Body of pancreas (tissue), 4 donors: ENCODE results near the gene CHEK1. TPM values are rescaled to one million over a fixed set of nuclear protein-coding genes. Genes with fewer than 3 reads are reported as not detected.

ENCODE experiments used
- ATAC-seq: fragments of 150-250 bp; one replicate; pipeline ENCODE4 v1.9.1; 2016
- DNase-seq, 4 donors: peaks; one replicate each; pipeline ENCODE4 v3.0.0-alpha.2; 2019
- H3K27ac ChIP-seq, 4 donors: fragments of 200-600 bp; sonication (generic); 1 replicate in 3 of 4; 2 replicates in 1 of 4; pipeline versions ENCODE4 v1.5.1 to v1.6.1; 2016 to 2019; ENCODE audit warnings: mild to moderate bottlenecking in 1 of 4, mixed read lengths in 1 of 4, moderate library complexity in 1 of 4
- H3K27me3 ChIP-seq, 2 donors: fragments of 200-600 bp; sonication (generic); one replicate each; pipeline ENCODE4 v1.6.0; 2016; ENCODE audit warnings: mild to moderate bottlenecking in 1 of 2
- H3K36me3 ChIP-seq, 2 donors: fragments of 200-600 bp; sonication (generic); replicated peaks in 1 of 2; 2 replicates each; pipeline ENCODE4 v1.5.1; 2016; ENCODE audit warnings: low read depth in 2 of 2; ENCODE audit not compliant: insufficient read depth in 1 of 2
- H3K4me1 ChIP-seq: fragments of 200-600 bp; sonication (generic); one replicate; pipeline ENCODE4 v1.6.0; 2016
- H3K4me3 ChIP-seq, 2 donors: fragments of 200-600 bp; sonication (generic); 1 replicate in 1 of 2; 2 replicates in 1 of 2; pipeline ENCODE4 v1.5.1; 2016 to 2019
- H3K9me3 ChIP-seq, 3 donors: fragments of 200-600 bp; sonication (generic); 1 replicate in 2 of 3; 2 replicates in 1 of 3; pipeline ENCODE4 v1.5.1; 2016
- CTCF ChIP-seq, 7 experiments: fragments of 450-650 bp in 4 of 7; fragments of 200-600 bp in 3 of 7; sonication (generic) in 3 of 7; IDR thresholded peaks; one replicate each; pipeline ENCODE4 v1.5.1; 2016 to 2019; ENCODE audit warnings: antibody characterized with exemption in 7 of 7
- POLR2A ChIP-seq, 3 donors: fragments of 450-650 bp; IDR thresholded peaks; one replicate each; pipeline ENCODE4 v1.6.1; 2016; ENCODE audit warnings: antibody characterized with exemption in 3 of 3, mild to moderate bottlenecking in 2 of 3
- WGBS, 2 donors: methylation state at CpG; one replicate each; pipeline ENCODE4 v1.1.5; 2017; 5-methylcytosine and 5-hydroxymethylcytosine counted together
- intact Hi-C: fragments of 100-400 bp; cut with DNase I; formaldehyde crosslinking; loops from one replicate; pipeline ENCODE4 v1.15.1; 2023
- total RNA-seq, 2 donors: library from RNA; depleted of rRNA; stranded (reverse); fragments of >200 nt; gene quantifications; one replicate each; pipeline ENCODE4 v1.1.0, GENCODE V29; 2016

The CHEK1 gene
- total RNA-seq, 2 donors from 2014 or later = 0.33 to 1.8 TPM

- Histone ChIP-seq H3K27ac (no peak overlapping the region), H3K4me1 (peaks cover 16% of the 10 kb centered on the region), H3K9me3 (no peaks in the 10 kb centered on the region), H3K36me3 (no peaks in the 10 kb centered on the region), H3K27me3 (no peaks in the 10 kb centered on the region), H3K4me3 (no peak overlapping the region)
- WGBS, 2 donors = 54 to 68% methylated on average over 7 of the region's 7 CpGs
- no peak for DNase-seq
- intact Hi-C loops = loop anchor here (10.0 kb wide), 1 partner anchor 53 kb away; no protein-coding TSS in a partner anchor
- TF ChIP-seq POLR2A (IDR thresholded peaks at IDR 0.05) (no peak), CTCF (IDR thresholded peaks at IDR 0.05) (no peak)
- no peak for ATAC-seq
These were observed 2.4 kb downstream of the CHEK1 start for GRCh38 chr11:125627236-125627910.

GRCh38 chr11:125637840-125638239 is 12.9 kb downstream of the CHEK1 start:
- Histone ChIP-seq H3K4me3 (no peak overlapping the region), H3K27ac (no peak overlapping the region), H3K27me3 (no peaks in the 10 kb centered on the region), H3K9me3 (no peaks in the 10 kb centered on the region), H3K36me3 (no peaks in the 10 kb centered on the region), H3K4me1 (no peaks in the 10 kb centered on the region)
- intact Hi-C loops = no loop called here
- WGBS, 2 donors = 77 to 84% methylated on average over 3 of the region's 3 CpGs
- ATAC-seq (no peak), DNase-seq (no peak)
- TF ChIP-seq POLR2A (IDR thresholded peaks at IDR 0.05) (no peak), CTCF (IDR thresholded peaks at IDR 0.05) (no peak)

- intact Hi-C loops = no loop called here
- WGBS, 2 donors = 78% methylated on average over 1 of the region's 1 CpG
- no peaks in the 10 kb centered on the region for H3K4me1 ChIP-seq
- TF ChIP-seq POLR2A (IDR thresholded peaks at IDR 0.05) (no peak), CTCF (IDR thresholded peaks at IDR 0.05) (no peak)
- no peak overlapping the region for H3K27ac ChIP-seq
- DNase-seq = no peak
- no peaks in the 10 kb centered on the region for H3K27me3 ChIP-seq
- ATAC-seq = no peak
- no peaks in the 10 kb centered on the region for H3K36me3 ChIP-seq
- no peaks in the 10 kb centered on the region for H3K9me3 ChIP-seq
- H3K4me3 ChIP-seq = no peak overlapping the region
These were observed 13.4 kb downstream of the CHEK1 start for GRCh38 chr11:125638315-125638714.

GRCh38 chr11:125645871-125646270 is 20.9 kb downstream of the CHEK1 start:
- TF ChIP-seq CTCF (IDR thresholded peaks at IDR 0.05) = no peak
- no peak for TF ChIP-seq POLR2A (IDR thresholded peaks at IDR 0.05)
- WGBS, 2 donors = 91 to 94% methylated on average over 3 of the region's 3 CpGs
- no peaks in the 10 kb centered on the region for H3K4me1 ChIP-seq
- H3K4me3 ChIP-seq = no peak overlapping the region
- no peaks in the 10 kb centered on the region for H3K36me3 ChIP-seq
- no peaks in the 10 kb centered on the region for H3K9me3 ChIP-seq
- no peak overlapping the region for H3K27ac ChIP-seq
- no peak for ATAC-seq
- no peak for DNase-seq
- no peaks in the 10 kb centered on the region for H3K27me3 ChIP-seq
- intact Hi-C loops = no loop called here
